Epithelial cell of prostate (primary cell): Measurements from ENCODE around the gene AEBP2.
"Not testable (repeated sequence)": the region's sequence is repeated elsewhere in the genome, so short reads cannot be mapped to it uniquely, and the experiment has no call there.

Experiments
- DNase-seq: peaks from one replicate; pipeline ENCODE4 v3.0.0-alpha.2; 2011; ENCODE audit warnings: low read depth, low spot score
- H3K27ac ChIP-seq: fragments of 450-650 bp; 2 replicates; pipeline ENCODE4 v1.5.1; 2017; ENCODE audit warnings: mild to moderate bottlenecking

The AEBP2 gene

DNA sequence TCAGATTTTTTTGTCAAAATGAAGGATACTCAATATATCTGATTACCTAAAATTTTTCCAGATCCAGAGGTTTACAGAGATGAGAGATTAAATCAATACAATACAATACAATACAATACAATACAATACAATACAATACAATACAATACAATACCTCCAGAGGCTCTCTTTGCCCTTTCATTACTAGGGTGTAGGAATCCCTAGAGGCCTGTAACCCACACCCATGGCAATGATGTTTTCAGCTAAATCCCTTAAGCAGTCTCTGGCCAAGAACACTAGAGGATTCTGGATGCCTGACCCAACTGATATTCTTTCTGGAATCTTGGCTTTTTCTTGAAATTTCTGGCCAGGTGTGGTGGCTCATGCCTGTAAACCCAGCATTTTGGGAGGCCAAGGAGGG lies 23.7 kb upstream of the AEBP2 start:
- DNase-seq: no peak

DNA sequence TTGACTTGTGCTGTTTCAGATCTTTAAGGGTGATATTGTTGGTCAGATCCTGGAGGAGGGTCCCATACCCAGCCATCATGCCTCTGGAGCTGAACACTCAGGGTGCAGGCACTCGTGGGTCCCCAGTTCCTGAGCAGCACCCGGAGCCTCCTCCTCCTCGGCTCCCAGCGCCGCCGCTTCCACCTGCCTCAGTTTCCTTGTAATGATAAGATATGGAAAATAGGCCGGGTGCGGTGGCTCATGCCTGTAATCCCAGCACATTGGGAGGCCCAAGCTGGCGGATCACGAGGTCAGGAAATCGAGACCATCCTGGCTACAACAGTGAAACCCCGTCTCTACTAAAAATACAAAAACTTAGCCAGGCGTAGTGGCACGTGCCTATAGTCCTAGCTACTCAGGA lies 20.2 kb upstream of the AEBP2 start:
- H3K27ac ChIP-seq: no peak overlapping the region
- no peak for DNase-seq

More for the DNA sequence above, 23.7 kb upstream of the AEBP2 start:
- H3K27ac ChIP-seq: no peak overlapping the region

DNA sequence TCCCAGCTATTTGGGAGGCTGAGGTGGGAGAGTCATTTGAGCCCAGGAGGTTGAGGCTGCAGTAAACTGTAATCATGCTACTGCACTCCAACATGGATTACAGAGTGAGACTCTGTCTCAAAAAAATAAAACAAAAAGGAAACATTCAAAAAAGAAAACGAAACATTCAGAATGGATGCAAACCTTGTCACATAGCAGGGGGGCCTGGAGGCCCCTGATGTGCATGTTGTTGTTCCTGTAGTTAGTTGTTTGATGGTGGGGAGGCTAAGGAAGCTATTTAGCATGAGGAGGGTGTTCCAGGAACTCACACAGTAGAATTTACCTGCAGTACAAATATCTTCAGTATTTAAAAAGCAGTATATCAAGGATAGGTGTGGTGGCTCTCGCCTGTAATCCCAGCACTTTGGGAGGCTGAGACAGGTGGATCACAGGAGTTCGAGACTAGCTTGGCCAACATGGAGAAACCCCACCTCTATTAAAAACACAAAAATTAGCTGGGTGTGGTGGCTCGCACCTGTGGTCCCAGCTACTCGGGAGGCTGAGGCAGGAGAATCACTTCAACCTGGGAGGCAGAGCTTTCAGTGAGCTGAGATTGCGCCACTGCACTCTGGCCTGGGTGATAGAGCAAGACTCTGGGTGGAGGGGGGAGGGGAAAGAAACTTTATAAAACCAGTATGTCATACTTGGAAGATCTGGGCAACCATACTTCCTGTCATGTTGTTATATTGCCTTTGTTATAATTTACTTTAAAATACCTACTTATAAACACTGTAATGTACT lies 17.6 kb upstream of the AEBP2 start:
- DNase-seq: no peak
- H3K27ac ChIP-seq: no peak overlapping the region

DNA sequence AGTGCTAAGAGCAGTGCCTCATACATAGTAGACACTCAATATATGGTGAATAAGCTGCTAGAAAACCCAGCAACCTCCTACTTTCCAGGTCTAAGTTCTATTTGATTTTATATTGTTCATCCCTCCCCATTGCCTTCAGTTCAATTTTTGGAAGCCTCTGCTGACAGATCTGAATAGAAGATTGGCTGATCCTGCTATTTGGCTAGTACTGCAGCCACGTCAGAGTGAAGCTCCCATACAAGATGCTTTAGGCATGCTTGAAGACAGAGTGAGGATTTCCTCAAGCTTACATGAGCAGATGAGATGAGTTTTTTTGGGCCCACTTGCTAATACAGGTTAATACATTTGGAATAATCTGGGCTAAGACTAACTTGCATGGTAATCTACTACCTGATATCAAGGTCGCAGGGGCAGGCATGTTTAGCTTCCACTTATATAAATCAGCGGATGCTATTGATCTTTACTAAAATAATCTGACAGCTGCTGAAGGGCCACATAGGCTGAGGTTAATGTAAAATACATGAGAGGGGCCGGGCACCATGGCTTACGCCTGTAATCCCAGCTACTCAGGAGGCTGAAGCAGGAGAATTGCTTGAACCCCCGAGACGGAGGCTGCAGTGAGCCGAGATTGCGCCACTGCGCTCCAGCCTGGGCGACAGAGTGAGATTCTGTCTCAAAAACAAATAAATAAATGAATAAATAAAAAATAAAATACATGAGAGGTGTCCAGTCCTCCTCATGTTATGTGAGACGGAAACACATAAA lies 15.9 kb upstream of the AEBP2 start:
- no peak for DNase-seq
- no peak overlapping the region for H3K27ac ChIP-seq

DNA sequence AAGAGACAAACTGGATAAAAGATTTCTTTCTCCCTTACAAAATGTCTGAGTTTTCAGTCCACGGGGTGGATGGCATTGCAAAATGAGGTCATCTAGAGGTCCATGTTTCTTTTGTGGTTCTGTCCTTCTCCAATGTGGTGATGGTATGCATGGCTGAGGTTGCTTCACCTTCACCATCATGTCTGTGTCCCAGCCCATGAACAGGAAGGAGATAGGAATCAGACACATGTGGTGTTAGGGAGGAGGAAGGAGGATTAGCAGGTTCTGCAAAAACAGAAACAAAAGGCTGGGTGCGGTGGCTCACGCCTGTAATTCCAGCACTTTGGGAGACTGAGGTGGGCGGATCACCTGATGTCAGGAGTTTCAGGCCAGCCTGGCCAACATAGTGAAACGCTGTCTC lies 11.0 kb upstream of the AEBP2 start:
- peak; percentile 46 for DNase-seq

DNA sequence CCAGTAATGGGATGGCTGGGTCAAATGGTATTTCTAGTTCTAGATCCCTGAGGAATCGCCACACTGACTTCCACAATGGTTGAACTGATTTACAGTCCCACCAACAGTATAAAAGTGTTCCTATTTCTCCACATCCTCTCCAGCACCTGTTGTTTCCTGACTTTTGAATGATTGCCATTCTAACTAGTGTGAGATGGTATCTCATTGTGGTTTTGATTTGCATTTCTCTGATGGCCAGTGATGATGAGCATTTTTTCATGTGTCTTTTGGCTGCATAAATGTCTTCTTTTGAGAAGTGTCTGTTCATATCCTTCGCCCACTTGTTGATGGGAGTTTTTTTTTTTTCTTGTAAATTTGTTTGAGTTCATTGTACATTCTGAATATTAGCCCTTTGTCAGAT lies 9.8 kb upstream of the AEBP2 start:
- not testable (repeated sequence) for DNase-seq, H3K27ac ChIP-seq

More for the DNA sequence above, 11.0 kb upstream of the AEBP2 start:
- peak overlapping the region; percentile 32 for H3K27ac ChIP-seq

DNA sequence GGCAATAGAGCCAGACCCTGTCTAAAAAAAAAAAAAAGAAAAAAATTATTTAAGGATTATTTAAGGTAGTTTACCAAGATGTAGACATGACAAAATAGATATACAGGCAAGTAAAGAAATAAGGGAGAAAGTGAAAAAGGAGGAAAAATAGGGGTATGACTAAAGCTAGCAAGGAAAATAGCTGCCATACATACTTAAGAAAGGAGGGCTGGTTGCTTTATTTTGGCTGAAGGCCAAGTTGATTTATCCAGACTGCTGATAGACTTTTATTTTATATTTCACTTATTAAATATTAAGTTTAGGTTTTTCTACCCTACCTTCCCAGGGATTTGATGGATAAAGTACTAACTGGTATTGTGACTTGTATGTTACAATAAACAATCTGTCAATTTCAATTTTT lies 8.3 kb upstream of the AEBP2 start:
- H3K27ac ChIP-seq: peak overlapping the region; percentile 93
- no peak for DNase-seq

DNA sequence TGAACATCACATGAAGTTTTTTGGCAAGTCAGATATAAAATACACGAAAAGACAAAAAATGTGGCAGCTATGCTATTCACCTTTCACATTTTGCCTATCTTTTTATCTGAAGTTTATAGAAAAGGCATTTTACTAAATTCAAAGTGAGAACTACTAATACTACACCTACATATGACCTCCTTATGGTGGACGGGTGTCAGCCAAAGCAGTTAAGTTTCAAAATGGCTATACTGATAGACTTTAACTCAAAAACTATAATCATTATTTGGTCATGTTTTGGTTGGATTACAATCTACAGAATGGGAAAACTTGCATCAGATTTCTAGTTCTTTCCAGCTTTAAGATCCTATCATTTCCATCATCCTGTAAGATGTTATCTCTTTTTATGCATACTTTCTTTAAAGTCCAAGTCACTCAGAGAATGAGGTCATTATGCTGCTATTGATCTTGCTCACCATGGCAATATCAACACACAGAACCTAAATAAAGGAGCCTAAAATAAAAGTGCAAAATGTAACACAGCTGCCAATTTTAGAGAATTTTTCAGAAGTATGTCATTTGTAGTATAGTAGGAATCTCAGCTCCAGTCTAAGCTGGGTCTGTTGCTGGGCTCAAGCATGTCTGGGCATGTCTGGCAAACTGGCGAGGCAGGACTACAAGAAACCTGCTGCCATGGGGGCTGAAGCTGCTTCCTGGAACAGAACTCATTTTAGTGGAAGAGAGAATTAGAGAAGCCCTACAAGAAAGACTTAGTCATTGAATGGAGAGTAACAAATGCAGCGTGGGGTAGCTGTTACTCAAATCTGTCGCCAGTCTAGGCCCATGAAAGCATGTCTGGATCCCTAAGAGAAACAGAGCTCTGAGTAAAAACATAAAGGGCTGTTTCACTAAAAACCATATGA lies 7.6 kb upstream of the AEBP2 start:
- peak overlapping the region; percentile 93 for H3K27ac ChIP-seq
- DNase-seq: peak; percentile 80

DNA sequence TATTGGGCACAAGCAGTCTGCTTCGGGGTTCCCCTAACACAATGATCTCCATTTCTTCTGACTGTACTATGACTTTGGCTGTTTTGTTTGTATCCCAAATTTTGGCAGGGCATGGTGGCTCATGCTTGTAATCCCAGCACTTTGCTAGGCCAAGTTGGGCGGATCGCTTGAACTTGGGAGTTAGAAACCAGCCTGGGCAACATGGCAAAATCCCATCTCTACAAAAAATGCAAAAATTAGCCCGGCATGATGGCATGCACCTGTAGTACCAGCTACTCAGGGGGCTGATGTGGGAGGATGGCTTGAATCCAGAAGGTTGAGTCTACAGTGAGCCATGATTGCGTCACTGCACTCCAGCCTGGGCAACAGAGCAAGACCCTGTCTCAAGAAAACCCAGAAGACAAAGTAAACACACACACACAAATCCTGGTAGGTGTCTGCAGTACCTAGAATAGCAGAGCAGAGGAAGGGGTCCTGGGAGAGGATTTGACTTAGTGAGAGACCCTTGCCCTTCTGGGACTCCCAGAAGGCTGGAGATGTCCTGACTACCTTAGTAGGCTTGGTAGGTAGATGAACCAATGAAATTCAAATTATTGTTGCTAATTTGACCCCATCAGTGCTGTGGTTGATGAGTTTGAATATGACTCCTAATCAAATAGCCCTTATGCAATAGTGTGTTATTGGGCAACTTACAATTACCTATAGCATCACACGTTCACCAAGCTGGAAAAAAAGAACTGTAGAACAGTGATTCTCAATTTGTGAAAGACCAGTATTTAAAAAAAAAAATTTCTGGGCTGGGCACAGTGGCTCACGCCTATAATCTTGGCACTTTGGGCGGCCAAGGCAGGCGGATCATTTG lies 6.8 kb upstream of the AEBP2 start:
- H3K27ac ChIP-seq: peak overlapping the region; percentile 93
- no peak for DNase-seq

DNA sequence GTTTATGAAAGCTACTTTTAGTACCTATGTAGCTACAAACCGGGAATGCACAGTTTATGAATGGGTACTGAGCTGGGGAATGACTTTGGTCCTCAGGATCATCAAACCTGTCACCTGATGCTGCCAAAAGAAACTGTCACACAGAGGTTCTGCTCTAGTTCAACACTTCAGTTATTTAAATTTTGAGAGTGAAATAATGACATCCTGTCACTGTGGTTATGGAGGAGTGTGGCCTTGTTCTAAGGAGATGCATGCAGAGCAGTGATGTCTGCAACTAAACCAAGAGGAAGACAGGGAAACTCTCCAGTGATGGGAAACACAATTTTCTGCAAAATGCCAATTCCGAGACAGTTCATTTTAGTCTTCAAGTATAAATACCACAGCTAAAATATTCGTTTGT lies 4.8 kb upstream of the AEBP2 start:
- no peak for DNase-seq
- no peak overlapping the region for H3K27ac ChIP-seq

DNA sequence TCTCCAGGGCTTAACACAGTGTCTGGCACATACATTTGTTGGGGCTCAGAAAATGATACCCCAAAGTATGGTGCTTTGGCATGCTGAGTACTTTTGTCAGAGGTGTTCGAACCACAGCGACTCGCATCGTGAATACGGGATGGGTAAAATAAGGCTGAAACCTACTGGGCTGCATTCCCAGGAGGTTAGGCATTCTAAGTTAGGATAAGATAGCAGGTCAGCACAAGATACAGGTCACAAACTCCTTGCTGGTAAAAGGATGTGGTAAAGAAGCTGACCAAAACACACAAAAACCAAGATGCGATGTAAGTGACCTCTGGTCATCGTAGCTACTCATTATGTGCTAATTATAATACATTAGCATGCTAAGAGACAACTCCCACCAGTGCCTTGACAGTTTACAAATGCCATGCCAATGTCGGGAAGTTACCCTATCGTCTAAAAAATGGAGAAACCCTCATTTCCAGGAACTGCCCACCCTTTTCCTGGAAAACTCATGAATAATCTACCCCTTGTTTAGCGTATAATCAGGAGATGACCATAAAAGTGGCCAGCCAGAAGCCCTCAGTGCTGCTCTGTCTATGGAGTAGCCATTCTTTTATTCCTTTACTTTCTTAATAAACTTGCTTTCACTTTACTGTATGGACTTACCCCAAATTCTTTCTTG lies 3.3 kb upstream of the AEBP2 start:
- no peak for DNase-seq
- H3K27ac ChIP-seq: no peak overlapping the region

DNA sequence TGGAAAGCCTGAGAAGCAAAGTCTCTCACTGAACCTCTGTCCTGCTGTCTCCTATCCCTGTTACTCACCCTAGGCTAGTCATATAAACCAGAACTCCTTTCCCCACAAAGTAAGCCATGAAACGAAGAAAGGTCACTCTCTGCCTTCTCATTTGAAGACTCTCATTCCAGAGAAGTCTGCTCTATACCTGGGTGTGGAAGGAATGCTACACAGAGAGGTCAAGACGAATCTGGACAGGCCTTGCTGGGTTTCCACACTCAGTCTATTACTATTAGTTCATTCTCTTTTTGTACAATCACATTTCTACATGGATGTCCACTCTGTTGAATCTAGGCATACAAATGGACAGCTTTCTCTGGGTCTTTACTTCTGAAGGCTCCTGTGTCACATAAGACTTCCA lies 2.4 kb upstream of the AEBP2 start:
- H3K27ac ChIP-seq: peak overlapping the region; percentile 28
- DNase-seq: peak; percentile 10

DNA sequence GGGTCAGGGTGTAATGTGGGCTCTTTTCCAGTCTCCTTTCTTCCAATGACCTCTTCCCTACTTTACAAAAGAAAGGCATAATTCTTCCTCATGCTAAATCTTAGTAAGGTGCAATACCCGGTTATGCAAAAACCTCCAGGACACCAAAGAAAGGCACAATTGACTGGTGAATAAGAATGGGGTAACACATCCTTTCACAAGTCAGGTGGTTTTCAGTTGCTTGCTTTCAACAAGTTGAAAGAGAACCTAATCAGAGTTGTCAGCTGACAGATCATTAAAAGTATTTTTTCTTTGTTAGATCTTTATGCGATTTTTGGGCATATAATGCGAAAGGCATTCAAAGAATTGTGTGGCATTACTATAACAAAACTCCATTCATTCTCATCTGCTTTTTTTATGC lies 1.3 kb upstream of the AEBP2 start:
- no peak for DNase-seq
- H3K27ac ChIP-seq: no peak overlapping the region

DNA sequence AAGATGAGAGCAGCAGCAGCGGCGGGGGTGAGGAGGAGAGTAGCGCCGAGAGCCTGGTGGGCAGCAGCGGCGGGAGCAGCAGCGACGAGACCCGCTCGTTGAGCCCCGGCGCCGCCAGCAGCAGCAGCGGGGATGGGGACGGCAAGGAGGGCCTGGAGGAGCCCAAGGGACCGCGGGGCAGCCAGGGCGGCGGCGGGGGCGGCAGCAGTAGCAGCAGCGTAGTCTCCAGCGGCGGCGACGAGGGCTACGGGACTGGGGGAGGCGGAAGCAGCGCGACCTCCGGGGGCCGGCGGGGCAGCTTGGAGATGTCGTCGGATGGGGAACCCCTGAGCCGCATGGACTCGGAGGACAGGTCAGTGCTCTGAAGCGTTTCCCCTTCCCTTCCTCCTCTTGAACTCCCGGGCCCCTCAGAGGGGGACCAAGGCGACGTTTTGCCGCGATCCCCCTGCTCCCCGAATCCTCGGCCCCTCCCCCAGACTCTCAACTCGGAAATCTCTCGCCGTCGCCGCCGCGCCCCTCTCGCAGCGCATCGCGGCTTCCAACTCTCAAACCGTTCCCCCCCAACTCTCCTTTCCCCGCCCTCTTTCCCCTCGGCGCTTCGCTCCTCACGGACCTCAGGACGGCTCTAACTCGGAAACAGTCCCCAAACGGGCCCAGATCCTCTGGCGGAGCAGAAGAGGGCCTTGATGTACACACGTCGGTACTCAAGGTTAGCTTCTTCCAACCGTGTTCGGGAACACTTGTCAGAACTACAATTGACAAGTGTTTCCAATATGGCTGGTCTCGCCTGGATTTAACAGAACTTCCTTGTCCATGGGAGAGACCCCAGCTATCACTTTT lies 947 bp downstream of the AEBP2 start:
- DNase-seq: no peak
- H3K27ac ChIP-seq: peak overlapping the region; percentile 62

DNA sequence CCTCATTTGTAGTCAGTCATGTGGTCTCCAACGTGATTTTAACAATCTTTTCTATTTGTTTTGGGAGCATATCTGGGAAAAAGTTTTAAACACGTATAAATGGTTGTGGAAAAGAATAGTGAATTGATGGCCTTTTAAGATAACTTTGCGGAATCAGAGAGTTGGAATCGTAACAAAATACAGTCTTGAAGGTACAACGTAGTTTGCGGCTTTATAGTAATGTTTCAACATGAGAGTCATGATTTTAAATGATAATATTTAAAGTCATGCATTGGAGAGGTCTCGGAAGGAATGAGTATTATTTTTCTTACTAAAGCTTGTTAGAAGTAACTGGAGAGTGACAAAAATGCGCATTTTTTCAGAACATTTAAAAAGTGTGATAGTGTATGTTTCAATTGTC lies 1.6 kb downstream of the AEBP2 start:
- peak overlapping the region; percentile 62 for H3K27ac ChIP-seq
- no peak for DNase-seq

DNA sequence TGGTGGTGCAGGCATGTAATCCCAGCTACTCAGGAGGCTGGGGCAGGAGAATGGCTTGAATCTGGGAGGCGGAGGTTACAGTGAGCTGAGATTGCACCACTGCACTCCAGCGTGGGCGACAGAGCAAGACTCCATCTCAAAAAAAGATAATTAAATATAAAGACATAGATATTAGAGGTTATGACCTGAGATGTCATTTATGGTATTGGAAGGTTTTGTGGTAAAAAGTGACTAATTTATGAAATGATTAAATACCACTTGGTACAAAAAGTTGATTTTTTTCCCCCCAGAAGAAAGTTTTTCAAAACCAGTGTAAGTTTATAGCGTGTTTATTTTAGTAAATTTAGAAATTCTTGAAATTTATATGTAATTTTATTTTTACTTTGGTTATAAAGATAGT lies 4.3 kb downstream of the AEBP2 start:
- no peak overlapping the region for H3K27ac ChIP-seq
- no peak for DNase-seq

DNA sequence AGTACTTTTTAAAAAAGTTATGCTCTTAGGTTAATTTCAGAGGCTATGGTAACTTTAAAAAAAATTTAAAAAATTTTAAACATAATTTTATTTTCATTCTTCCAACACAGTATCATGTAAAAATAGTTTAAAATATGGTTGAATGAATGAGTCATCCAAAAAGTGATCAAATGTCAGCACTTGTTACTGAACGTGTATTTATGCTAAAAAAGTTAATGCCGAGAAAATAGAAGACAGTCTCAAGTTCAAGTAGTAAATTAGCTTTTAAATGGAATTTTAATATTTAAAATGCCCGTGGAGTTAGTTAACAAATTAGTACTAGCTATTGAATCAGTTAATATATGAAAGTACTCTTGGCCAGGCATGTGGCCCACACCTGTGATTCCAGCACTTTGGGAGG lies 4.8 kb downstream of the AEBP2 start:
- no peak overlapping the region for H3K27ac ChIP-seq
- DNase-seq: no peak

DNA sequence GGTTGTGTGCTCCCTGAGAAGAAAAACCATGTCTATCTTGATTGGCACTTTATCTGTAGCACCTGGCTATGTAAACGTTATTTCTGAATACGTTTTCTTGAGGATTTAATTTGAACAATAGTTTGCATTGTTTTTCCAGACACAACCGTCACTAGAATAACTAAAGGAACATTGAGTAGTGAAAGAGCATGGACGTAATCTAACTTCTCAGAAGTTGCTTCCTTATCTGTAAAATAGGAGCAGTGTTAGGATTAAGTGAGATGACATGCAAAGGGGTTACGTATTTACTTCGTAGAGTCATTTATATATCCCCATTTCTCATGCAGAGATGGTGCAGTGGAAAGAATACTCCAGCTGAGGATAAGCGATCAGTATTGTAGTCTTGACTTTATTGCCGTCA lies 8.1 kb downstream of the AEBP2 start:
- no peak for DNase-seq
- H3K27ac ChIP-seq: no peak overlapping the region
